GM21825 (cell line): ENCODE measurements around the gene UFC1.

Experiments used
- ATAC-seq: cut with Tn5 transposase; IDR thresholded peaks from one replicate; pipeline ENCODE4 v1.9.1; 2021; ENCODE audit warnings: mild to moderate bottlenecking, moderate library complexity; ENCODE audit not compliant: unreplicated experiment

UFC1 gene

GRCh38 chr1:161190962-161191521, 37.3 kb downstream of the UFC1 start:
- no peak for ATAC-seq

- ATAC-seq: no peak
Measured at GRCh38 chr1:161191971-161192370, 38.2 kb downstream of the UFC1 start.

- no peak for ATAC-seq
Measured at GRCh38 chr1:161192476-161193465, 39.0 kb downstream of the UFC1 start.

GRCh38 chr1:161193561-161194235, 39.9 kb downstream of the UFC1 start:
- no peak for ATAC-seq

- ATAC-seq: no peak
Measured at GRCh38 chr1:161195171-161195570, 41.4 kb downstream of the UFC1 start.

- ATAC-seq: no peak
Measured at GRCh38 chr1:161196111-161196510, 42.3 kb downstream of the UFC1 start.

- no peak for ATAC-seq
Measured at GRCh38 chr1:161196521-161197451, 43.0 kb downstream of the UFC1 start.

- ATAC-seq: no peak
Measured at GRCh38 chr1:161197560-161198193, 43.9 kb downstream of the UFC1 start.

GRCh38 chr1:161198194-161198896, 44.6 kb downstream of the UFC1 start:
- ATAC-seq: no peak

GRCh38 chr1:161198897-161199431, 45.2 kb downstream of the UFC1 start, which contains the start of gene ADAMTS4:
TSS of gene ADAMTS4 (minus strand) at chr1:161199054. CDS start at chr1:161198627, 427 bp downstream.
- no peak for ATAC-seq

- ATAC-seq: no peak
Measured at GRCh38 chr1:161199506-161200139, 45.8 kb downstream of the UFC1 start.

- no peak for ATAC-seq
Measured at GRCh38 chr1:161200421-161200991, 46.7 kb downstream of the UFC1 start.

- no peak for ATAC-seq
Measured at GRCh38 chr1:161200992-161201835, 47.4 kb downstream of the UFC1 start.

- ATAC-seq: peak; percentile 93
Measured at GRCh38 chr1:161201836-161202712, 48.3 kb downstream of the UFC1 start, which contains the start of gene NDUFS2. TSS of gene NDUFS2 (plus strand) at chr1:161202367. CDS start at chr1:161202386, 19 bp downstream.

- no peak for ATAC-seq
Measured at GRCh38 chr1:161206411-161207140, 52.8 kb downstream of the UFC1 start.

- no peak for ATAC-seq
Measured at GRCh38 chr1:161207173-161207572, 53.4 kb downstream of the UFC1 start.
